DOHH2 (cell line): Measurements from ENCODE around the gene CA5A.
A peak's percentile ranks its signal among the peaks of the same experiment; 100 is the strongest.
"Not testable (repeated sequence)": the region's sequence is repeated elsewhere in the genome, so short reads cannot be mapped to it uniquely, and the experiment has no call there.

Experiments used
- H3F3A ChIP-seq: fragments of 200-600 bp; sonication (generic), shearing (Covaris generic); 2 replicates; pipeline ENCODE4 v1.6.0; 2016; ENCODE audit warnings: antibody characterized with exemption, mild to moderate bottlenecking; ENCODE audit not compliant: control insufficient read depth, insufficient read depth
- H3K27ac ChIP-seq: fragments of 200-600 bp; sonication (generic); 2 replicates; pipeline ENCODE4 v1.5.1; 2014; ENCODE audit warnings: low read depth, mild to moderate bottlenecking, low read length, moderate library complexity
- H3K27me3 ChIP-seq: fragments of 200-600 bp; sonication (generic); 2 replicates; pipeline ENCODE4 v1.6.1; 2014; ENCODE audit warnings: mild to moderate bottlenecking, low read length, mixed read lengths; ENCODE audit not compliant: control insufficient read depth
- H3K36me3 ChIP-seq: fragments of 200-600 bp; sonication (generic); 2 replicates; pipeline ENCODE4 v1.6.1; 2014; ENCODE audit warnings: mild to moderate bottlenecking, low read length, moderate library complexity, mixed read lengths; ENCODE audit not compliant: control insufficient read depth
- H3K4me1 ChIP-seq: fragments of 200-600 bp; sonication (generic); 2 replicates; pipeline ENCODE4 v1.6.1; 2014; ENCODE audit warnings: mild to moderate bottlenecking, low read length, mixed read lengths; ENCODE audit not compliant: control insufficient read depth
- H3K4me2 ChIP-seq: fragments of 200-600 bp; sonication (generic); 2 replicates; pipeline ENCODE4 v1.6.0; 2014; ENCODE audit warnings: mild to moderate bottlenecking, low read length, moderate library complexity
- H3K4me3 ChIP-seq: fragments of 200-600 bp; sonication (generic); 2 replicates; pipeline ENCODE4 v1.5.1; 2014; ENCODE audit warnings: mild to moderate bottlenecking, low read length, mixed read lengths
- H3K79me2 ChIP-seq: fragments of 200-600 bp; sonication (generic); 2 replicates; pipeline ENCODE4 v1.6.1; 2014; ENCODE audit warnings: mild to moderate bottlenecking, low read length, mixed read lengths; ENCODE audit not compliant: control insufficient read depth
- H3K9me2 ChIP-seq: fragments of 200-600 bp; sonication (generic); replicated peaks from 2 replicates; pipeline ENCODE4 v1.6.1; 2014; ENCODE audit warnings: mild to moderate bottlenecking, low read length, mixed read lengths; ENCODE audit not compliant: control insufficient read depth
- H3K9me3 ChIP-seq: fragments of 200-600 bp; sonication (generic); 2 replicates; pipeline ENCODE4 v1.6.1; 2014; ENCODE audit warnings: antibody characterized with exemption, low read length, mixed read lengths; ENCODE audit not compliant: control insufficient read depth, insufficient read depth
- H4K20me1 ChIP-seq: fragments of 200-600 bp; sonication (generic); 2 replicates; pipeline ENCODE4 v1.6.0; 2014; ENCODE audit warnings: low read depth, mild to moderate bottlenecking, antibody characterized with exemption, low read length, moderate library complexity; ENCODE audit not compliant: control insufficient read depth, insufficient read depth
- CTCF ChIP-seq: fragments of 200-600 bp; sonication (generic); IDR thresholded peaks from one replicate; pipeline ENCODE4 v1.5.1; 2014; ENCODE audit warnings: antibody characterized with exemption, mild to moderate bottlenecking, low read depth, low read length; ENCODE audit not compliant: poor library complexity, severe bottlenecking
- EZH2phosphoT487 ChIP-seq: fragments of 200-600 bp; sonication (generic); IDR thresholded peaks from 2 replicates; pipeline ENCODE4 v1.6.1; 2017; ENCODE audit warnings: borderline replicate concordance, mild to moderate bottlenecking, antibody characterized with exemption, low read length, moderate library complexity, mixed read lengths

The CA5A gene

DNA sequence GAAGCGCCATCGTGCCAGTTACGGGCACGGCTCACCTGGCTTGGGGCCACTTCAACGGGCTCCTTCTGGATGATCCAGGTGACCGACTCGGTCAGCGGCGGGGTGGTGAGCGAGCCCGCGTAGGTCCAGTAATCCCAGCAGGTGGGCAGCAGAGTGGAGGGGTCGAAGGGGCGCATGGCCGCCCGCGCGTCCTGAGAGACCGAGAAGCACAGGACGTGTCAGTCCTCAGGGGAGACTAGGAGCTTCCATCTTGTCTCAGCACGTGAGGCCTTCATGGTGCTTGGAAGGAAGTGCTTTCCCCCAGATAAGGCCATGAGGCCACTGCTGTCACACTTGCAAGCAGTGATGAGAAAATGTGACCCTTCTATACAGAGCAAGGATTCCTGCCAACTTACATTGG, 44.6 kb downstream of the CA5A start:
- Histone ChIP-seq H3K4me3 (no peak overlapping the region), H3K27me3 (0 out of 2 replicates have a peak, but pooled peaks cover 5% of the 10 kb centered on the region), H3K27ac (no peak overlapping the region), H3K9me3 (no peaks in the 10 kb centered on the region), H3K4me2 (no peak overlapping the region), H3K36me3 (no peaks in the 10 kb centered on the region), H3F3A (no peaks in the 10 kb centered on the region), H3K4me1 (peaks cover 6% of the 10 kb centered on the region), H4K20me1 (no peaks in the 10 kb centered on the region), H3K79me2 (no peaks in the 10 kb centered on the region), H3K9me2 (no peaks in the 10 kb centered on the region)
- no peak for TF ChIP-seq EZH2phosphoT487
- no peak for TF ChIP-seq CTCF

GRCh38 chr16:87889762-87890161, 46.6 kb downstream of the CA5A start:
- H3K9me2 ChIP-seq, H3K4me1 ChIP-seq, H3K27me3 ChIP-seq, H3F3A ChIP-seq, H4K20me1 ChIP-seq, H3K4me2 ChIP-seq, H3K36me3 ChIP-seq, H3K4me3 ChIP-seq, H3K79me2 ChIP-seq, H3K27ac ChIP-seq, H3K9me3 ChIP-seq: not testable (repeated sequence)
- peak; percentile 25 for TF ChIP-seq CTCF

DNA sequence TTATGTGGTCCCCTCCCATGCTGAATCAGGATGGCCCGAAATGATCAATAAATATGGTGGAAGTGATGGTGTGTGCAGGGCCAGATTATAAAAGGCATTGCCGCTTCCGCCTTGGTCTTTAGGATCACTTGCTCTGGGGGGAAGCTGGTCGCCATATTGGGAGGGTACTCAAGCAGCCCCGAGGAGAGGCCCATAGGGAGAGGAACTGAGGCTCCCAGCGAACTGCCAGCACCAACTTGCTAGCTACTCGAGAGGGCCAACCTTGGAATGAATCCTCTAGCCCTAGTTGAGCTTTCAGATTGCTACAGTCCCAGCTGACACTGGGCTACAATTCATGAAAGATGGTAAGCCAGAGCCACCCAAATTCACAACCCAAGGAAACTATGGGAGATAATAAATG, 48.0 kb downstream of the CA5A start:
- H3K4me1 ChIP-seq, H3K4me2 ChIP-seq, H3K9me2 ChIP-seq: not testable (repeated sequence)

DNA sequence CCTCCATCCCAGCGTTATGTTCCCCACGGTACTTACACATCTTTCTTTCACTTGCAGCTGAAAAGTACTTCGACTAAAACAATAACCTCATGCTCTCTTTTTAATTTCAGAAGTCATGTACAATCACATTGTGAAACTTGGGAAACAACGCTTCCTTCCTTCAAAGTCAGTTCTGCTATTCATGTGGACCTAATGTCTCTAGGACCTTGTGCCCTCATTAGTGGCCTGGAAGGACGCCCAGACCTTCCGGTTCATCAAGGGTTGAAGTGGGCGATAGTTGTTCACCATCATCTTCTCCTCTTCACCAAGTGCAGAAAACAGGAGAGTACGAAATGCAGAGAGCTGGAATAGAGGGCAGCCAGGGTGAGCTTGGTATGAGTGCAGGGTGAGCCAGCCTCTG, 48.4 kb downstream of the CA5A start:
- H4K20me1 ChIP-seq, H3K4me2 ChIP-seq, H3K27ac ChIP-seq, H3K27me3 ChIP-seq, H3K4me1 ChIP-seq, H3K9me2 ChIP-seq, H3F3A ChIP-seq, H3K9me3 ChIP-seq, H3K36me3 ChIP-seq, H3K79me2 ChIP-seq, H3K4me3 ChIP-seq: not testable (repeated sequence)

More for the DNA sequence above, 48.0 kb downstream of the CA5A start:
- H3K9me3 ChIP-seq, H3K4me3 ChIP-seq, H3K79me2 ChIP-seq, H3F3A ChIP-seq, H3K36me3 ChIP-seq, H3K27ac ChIP-seq, H4K20me1 ChIP-seq, H3K27me3 ChIP-seq: not testable (repeated sequence)

- H4K20me1 ChIP-seq, H3K4me1 ChIP-seq, H3K9me3 ChIP-seq, H3K27ac ChIP-seq, H3K9me2 ChIP-seq, H3K36me3 ChIP-seq, H3K4me3 ChIP-seq, H3K27me3 ChIP-seq, H3K79me2 ChIP-seq, H3F3A ChIP-seq, H3K4me2 ChIP-seq: not testable (repeated sequence)
Observed at GRCh38 chr16:87885371-87885967, 50.9 kb downstream of the CA5A start.
